Occipital lobe (tissue), 2 donors: ENCODE results near the gene LATS2. TPM values are rescaled to one million over a fixed set of nuclear protein-coding genes. Genes with fewer than 3 reads are reported as not detected.
A peak's percentile ranks its signal among the peaks of the same experiment; 100 is the strongest.
"Not testable (repeated sequence)": the region's sequence is repeated elsewhere in the genome, so short reads cannot be mapped to it uniquely, and the experiment has no call there.

Source experiments
- DNase-seq: peaks from one replicate; lab custom pipeline; 2025; lab: John Stamatoyannopoulos, UW
- total RNA-seq: library from RNA; depleted of rRNA; stranded (reverse); fragments of >200 nt; gene quantifications from one replicate; pipeline ENCODE4 v1.2.3, GENCODE V29; 2014

Gene LATS2
- total RNA-seq, 1 donor from 2014 or later: 2.2 TPM

- DNase-seq: no peak
Measured at GRCh38 chr13:20968745-20969144, 92.6 kb downstream of the LATS2 start.

DNA sequence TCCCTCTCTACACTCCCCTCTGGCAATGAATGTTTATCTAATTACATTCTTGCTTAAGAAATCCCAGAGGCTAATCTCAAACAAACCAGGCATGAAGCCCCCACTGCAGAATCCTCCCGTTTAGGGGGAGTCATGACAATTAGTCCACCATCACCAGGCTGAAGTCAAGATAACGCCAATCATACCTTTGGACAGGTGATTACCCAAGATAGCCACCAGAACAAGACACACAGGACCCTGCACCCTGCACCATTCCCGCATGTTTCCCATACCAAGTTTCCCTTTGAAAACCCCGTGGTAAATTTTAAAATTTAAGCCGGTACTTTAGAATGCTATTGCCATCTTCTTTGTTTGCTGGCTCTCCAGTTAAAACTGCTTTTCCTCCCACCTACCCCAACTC lies 94.0 kb downstream of the LATS2 start:
- DNase-seq: no peak

DNA sequence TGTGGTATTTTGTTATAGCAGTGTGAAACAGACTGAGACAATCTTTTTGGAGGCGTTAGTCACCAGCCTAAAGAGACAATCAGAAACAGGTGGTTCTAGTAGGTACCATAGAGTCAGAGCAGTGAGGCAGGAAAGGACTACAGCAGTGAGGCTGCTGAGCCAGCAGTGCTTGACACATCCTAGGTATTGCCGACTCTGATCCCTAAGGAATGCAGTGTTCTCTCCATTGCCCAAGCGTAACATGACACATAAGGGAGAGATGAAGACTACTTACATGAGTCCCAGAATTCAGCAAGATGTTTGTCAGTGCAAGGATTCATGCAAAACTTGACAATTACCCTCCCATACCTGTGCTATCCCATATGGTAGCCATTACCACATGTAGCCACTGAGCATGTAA lies 96.5 kb downstream of the LATS2 start:
- no peak for DNase-seq

DNA sequence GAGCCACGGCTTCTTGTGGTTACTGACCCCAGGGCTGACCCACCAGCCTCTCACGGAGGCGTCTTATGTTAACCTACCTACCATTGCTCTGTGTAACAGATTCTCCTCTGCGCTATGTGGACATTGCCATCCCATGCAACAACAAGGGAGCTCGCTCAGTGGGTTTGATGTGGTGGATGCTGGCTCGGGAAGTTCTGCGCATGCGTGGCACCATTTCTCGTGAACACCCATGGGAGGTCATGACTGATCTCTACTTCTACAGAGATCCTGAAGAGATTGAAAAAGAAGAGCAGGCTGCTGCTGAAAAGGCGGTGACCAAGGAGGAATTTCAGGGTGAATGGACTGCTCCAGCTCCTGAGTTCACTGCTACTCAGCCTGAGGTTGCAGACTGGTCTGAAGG lies 99.7 kb downstream of the LATS2 start:
- DNase-seq: not testable (repeated sequence)

- DNase-seq: no peak
Measured at GRCh38 chr13:20960663-20961309, 100.6 kb downstream of the LATS2 start.

- DNase-seq: not testable (repeated sequence)
Measured at GRCh38 chr13:20957049-20957620, 104.3 kb downstream of the LATS2 start.

DNA sequence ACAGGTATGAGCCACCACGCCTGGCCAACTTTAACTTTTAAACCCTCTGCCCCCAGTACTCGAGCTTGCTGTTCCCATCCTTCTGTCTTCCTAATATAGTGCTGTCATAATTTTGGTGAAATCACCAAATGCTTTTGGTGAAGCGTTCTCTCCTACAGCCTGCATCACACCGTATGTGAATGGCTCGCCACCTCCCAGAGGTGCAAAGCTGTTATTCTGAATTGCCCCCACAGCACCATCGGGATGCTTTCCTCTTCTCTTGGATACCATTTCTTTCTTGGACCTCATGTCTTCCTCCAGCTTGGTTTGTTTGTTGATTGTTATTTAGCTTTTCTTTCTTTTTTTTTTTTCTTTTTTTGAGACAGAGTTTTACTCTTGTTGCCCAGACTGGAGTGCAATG lies 105.9 kb downstream of the LATS2 start:
- no peak for DNase-seq

GRCh38 chr13:20953245-20953931 lies 108.0 kb downstream of the LATS2 start:
- no peak for DNase-seq

DNA sequence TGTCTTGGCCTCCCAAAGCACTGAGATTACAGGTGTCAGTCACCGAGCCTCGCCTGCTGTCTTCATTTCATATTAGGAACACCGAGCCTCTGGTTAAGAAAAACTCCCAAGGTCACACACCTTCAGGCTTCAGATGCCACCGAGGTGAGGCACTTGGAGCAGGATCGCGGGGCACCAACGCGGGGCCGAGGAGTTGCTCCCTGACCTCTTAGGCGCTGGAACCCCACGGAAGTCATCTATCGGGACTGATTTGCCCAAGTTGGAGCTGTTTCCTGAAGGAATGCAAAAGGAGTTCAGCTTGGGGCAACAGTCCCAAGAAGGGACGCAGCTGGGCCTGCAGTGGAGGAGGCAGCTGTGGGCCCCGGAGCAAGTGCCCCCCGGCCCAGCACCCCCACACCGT lies 108.5 kb downstream of the LATS2 start:
- DNase-seq: no peak

DNA sequence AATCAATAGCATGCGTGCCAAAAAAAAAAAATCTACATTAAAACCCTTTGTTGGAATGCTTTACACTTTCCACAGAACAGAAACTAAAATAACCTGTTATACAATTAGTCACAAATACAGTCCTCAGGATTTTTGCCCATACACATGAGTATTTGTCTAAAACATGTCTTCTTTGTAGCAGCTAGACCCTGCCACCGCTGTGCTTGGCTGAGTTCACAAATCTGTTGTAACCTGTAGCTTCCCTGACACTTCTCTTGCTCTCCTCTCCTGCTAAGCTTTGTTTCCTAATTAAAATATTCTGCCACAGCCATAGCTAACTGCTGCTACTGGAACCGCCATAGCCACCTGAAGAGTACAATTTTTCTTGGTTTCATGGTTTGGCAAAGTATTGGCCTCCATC lies 113.4 kb downstream of the LATS2 start:
- not testable (repeated sequence) for DNase-seq

GRCh38 chr13:20945952-20946383 lies 115.4 kb downstream of the LATS2 start:
- DNase-seq: no peak

DNA sequence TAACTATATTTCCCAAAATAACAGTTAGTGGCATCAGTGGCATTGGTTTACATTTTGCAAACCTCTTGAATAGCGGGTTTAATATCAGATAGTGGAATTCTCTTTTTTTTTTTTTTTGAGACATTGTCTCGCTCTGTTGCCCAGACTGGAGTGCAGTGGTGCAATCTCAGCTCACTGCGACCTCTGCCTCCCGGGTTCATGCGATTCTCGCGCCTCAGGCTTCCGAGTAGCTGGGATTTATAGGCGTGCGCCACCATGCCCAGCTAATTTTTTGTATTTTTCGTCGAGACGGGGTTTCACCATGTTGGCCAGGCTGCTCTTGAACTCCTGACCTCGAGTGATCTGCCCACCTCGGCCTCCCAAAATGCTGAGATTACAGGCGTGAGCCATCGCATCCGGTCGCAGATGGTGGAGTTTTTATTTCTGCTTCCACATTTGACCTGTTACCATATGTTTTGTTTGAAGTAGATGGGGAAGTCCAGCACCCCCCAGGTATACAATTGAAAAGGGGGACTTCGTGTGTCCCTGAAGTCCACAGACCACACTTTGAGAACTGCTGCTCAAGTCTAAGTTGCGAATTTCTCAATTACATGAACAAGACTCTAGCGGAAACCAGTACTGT lies 118.3 kb downstream of the LATS2 start:
- DNase-seq: no peak

- DNase-seq: not testable (repeated sequence)
Measured at GRCh38 chr13:20940511-20940910, 120.9 kb downstream of the LATS2 start.

GRCh38 chr13:20940083-20940482 lies 121.3 kb downstream of the LATS2 start:
- no peak for DNase-seq

- DNase-seq: no peak
Measured at GRCh38 chr13:20939662-20940061, 121.7 kb downstream of the LATS2 start.

GRCh38 chr13:20938302-20938701 lies 123.1 kb downstream of the LATS2 start:
- DNase-seq: no peak

DNA sequence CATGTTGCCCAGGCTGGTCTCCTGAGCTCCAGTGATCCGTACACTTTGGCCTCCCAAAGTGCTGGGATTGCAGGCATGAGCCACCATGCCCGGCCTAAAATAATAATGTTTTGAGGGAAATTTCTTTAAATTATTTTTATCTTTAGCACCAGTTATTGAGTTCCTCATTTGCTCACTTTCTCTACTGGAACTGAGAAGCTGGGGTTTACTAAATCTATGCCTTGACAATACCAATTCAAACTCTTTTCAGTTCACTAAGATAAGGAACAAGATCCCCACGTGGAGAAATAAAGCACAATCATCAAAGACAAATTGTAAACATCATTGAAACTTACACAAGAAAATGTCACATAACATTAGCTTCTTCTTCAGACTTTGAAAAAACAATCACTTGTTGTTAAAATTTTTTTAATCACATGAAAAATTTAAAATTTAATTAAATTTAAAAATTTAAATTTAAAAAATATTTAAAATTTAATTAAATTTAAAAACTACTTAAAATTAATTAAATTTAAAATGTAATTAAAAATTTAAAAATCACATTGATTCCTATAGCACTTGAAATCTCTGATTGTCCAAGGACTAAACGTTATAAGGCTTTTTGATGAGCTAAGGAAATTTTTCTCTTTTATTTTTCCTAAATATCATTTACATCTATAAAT lies 133.7 kb downstream of the LATS2 start:
- DNase-seq: no peak

DNA sequence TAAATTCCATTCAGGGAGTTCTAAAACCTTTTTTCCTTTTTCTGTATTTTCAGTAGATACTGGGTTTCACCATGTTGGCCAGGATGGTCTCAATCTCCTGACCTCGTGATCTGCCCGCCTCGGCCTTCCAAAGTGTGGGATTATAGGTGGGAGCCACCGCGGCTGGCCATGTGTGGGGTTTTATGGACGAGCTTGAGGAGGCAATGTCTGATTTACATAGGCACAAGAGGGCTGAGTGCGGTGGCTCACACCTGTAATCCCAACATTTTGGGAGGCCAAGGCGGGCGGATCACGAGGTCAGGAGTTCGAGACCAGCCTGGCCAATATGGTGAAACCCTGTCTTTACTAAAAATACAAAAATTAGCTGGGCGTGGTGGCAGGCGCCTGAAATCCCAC lies 136.0 kb downstream of the LATS2 start:
- not testable (repeated sequence) for DNase-seq

- peak; percentile 63 for DNase-seq
Measured at GRCh38 chr13:20924758-20925394, 136.5 kb downstream of the LATS2 start.

DNA sequence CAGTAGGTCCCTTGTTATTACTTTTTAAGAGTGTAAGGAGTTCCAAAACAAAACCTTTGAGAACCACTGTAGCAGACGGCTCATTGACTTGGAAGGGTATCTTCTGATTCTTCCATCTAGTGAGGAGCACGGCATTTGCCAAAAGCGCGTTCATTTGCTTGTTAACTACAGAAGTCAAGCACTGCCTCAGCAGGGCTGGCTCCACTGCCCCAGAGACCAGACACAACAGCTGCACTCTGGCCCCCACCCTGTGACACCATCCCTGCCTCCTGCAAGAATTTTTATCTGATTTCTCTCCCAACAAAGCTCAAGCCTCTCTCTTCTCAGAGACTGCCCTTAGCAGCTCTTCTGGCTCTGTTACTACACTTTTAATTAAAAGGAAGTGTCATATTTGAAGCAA lies 138.1 kb downstream of the LATS2 start:
- no peak for DNase-seq
